Measurements from ENCODE around the gene LRRC39. TPM values are rescaled to one million over a fixed set of nuclear protein-coding genes. Genes with fewer than 3 reads are reported as not detected.

Gene LRRC39
- polyA plus RNA-seq, 3 donors = 0.39 to 1.6 TPM; not detected in 1

DNA sequence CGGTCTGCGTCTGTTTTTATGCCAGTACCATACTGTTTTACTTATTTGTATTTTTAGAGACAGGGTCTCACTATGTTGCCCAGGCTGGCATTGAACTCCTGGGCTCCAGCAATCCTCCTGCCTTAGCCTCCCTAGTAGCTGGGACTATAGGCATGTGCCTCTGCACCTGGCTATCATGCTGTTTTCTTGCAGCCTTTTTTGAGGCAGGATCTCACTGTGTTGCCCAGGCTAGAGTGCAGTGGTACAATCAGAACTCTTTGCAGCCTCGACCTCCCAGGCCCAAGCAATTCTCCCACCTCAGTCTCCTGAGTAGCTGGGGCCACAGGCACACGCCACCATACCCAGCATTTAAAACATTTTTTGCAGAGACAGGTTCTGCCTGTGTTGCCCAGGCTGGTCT is 5.3 kb upstream of the LRRC39 start:
- no peaks in the 10 kb centered on the region for H4K20me1 ChIP-seq (ENCODE audit: insufficient read depth, low read length)
- no peaks in the 10 kb centered on the region for H3K4me1 Mint-ChIP-seq
- no peak for TF ChIP-seq CTCF (IDR thresholded peaks at IDR 0.05)
- no peak overlapping the region for H3K27ac Mint-ChIP-seq
- H3K9me3 Mint-ChIP-seq = peaks cover 0 to 17% (median 0%) of the 10 kb centered on the region in 7 donors
- no peaks in the 10 kb centered on the region for H3K27me3 ChIP-seq (ENCODE audit: control insufficient read depth in 2 of 2, insufficient read depth in 2 of 2, low read length in 2 of 2)
- H3K9ac ChIP-seq (ENCODE audit: insufficient read depth, low read length, poor library complexity, severe bottlenecking) = no peak overlapping the region
- 100% methylated on average over 1 of the region's 4 CpGs for WGBS (ENCODE audit: insufficient coverage)
- H3K79me2 ChIP-seq (ENCODE audit: insufficient read depth, low read length) = no peaks in the 10 kb centered on the region
- H3K36me3 ChIP-seq (replicated peaks in 1 of 2; ENCODE audit: control insufficient read depth in 1 of 2, insufficient read depth in 2 of 2, low read length in 2 of 2) = no peaks in the 10 kb centered on the region
- no peaks in the 10 kb centered on the region for H3K27me3 Mint-ChIP-seq (ENCODE audit: low read depth in 3 of 3)
- no peak overlapping the region for H3K4me2 ChIP-seq (replicated peaks; ENCODE audit: extremely low read depth, low read length, poor library complexity, severe bottlenecking)
- no peak overlapping the region for H3K27ac ChIP-seq (ENCODE audit: low read depth in 1 of 2, low read length in 2 of 2)
- no peak for DNase-seq
- no peak overlapping the region for H2AFZ ChIP-seq (ENCODE audit: insufficient read depth, low read depth, low read length, poor library complexity, severe bottlenecking)
- H3K36me3 Mint-ChIP-seq = peaks cover 0 to 4% of the 10 kb centered on the region in 2 donors
- no peak overlapping the region for H3K4me3 Mint-ChIP-seq
- no peaks in the 10 kb centered on the region for H3K9me3 ChIP-seq (replicated peaks in 1 of 2; ENCODE audit: control insufficient read depth in 1 of 2, insufficient read depth in 1 of 2, low read length in 2 of 2)
- H3K4me3 ChIP-seq (replicated peaks in 1 of 3; ENCODE audit: low read depth in 2 of 3, low read length in 3 of 3) = no peak overlapping the region
- intact Hi-C loops (cut with micrococcal nuclease) = no loop called here
- H3K4me1 ChIP-seq (ENCODE audit: control insufficient read depth in 1 of 2, insufficient read depth in 2 of 2, low read length in 2 of 2) = no peaks in the 10 kb centered on the region

GRCh38 chr1:100177295-100178041 is 588 bp downstream of the LRRC39 start:
- no peaks in the 10 kb centered on the region for H3K4me1 ChIP-seq (ENCODE audit: control insufficient read depth in 1 of 2, insufficient read depth in 2 of 2, low read length in 2 of 2)
- no CpG with 5 or more reads among the region's 4 CpGs for WGBS (ENCODE audit: insufficient coverage)
- intact Hi-C loops (cut with micrococcal nuclease) = no loop called here

More at GRCh38 chr1:100177295-100178041, 588 bp downstream of the LRRC39 start:
- Histone ChIP-seq H3K27me3 (ENCODE audit: control insufficient read depth in 2 of 2, insufficient read depth in 2 of 2, low read length in 2 of 2) (no peaks in the 10 kb centered on the region), H3K36me3 (replicated peaks in 1 of 2; ENCODE audit: control insufficient read depth in 1 of 2, insufficient read depth in 2 of 2, low read length in 2 of 2) (no peaks in the 10 kb centered on the region), H3K4me3 (replicated peaks in 1 of 3; ENCODE audit: low read depth in 2 of 3, low read length in 3 of 3) (no peak overlapping the region), H2AFZ (ENCODE audit: insufficient read depth, low read depth, low read length, poor library complexity, severe bottlenecking) (no peak overlapping the region), H3K9ac (ENCODE audit: insufficient read depth, low read length, poor library complexity, severe bottlenecking) (no peak overlapping the region), H4K20me1 (ENCODE audit: insufficient read depth, low read length) (no peaks in the 10 kb centered on the region), H3K27ac (ENCODE audit: low read depth in 1 of 2, low read length in 2 of 2) (no peak overlapping the region), H3K9me3 (replicated peaks in 1 of 2; ENCODE audit: control insufficient read depth in 1 of 2, insufficient read depth in 1 of 2, low read length in 2 of 2) (no peaks in the 10 kb centered on the region), H3K79me2 (ENCODE audit: insufficient read depth, low read length) (no peaks in the 10 kb centered on the region), H3K4me2 (replicated peaks; ENCODE audit: extremely low read depth, low read length, poor library complexity, severe bottlenecking) (no peak overlapping the region)
- H3K36me3 Mint-ChIP-seq = peaks cover 0 to 2% of the 10 kb centered on the region in 2 donors
- no peak for TF ChIP-seq CTCF (IDR thresholded peaks at IDR 0.05)
- H3K9me3 Mint-ChIP-seq = peaks cover 0 to 9% (median 3%) of the 10 kb centered on the region in 7 donors
- H3K27me3 Mint-ChIP-seq (ENCODE audit: low read depth in 3 of 3) = peaks cover 0 to 2% (median 0%) of the 10 kb centered on the region in 3 donors
- no peak overlapping the region for H3K27ac Mint-ChIP-seq
- no peak for DNase-seq
- no peaks in the 10 kb centered on the region for H3K4me1 Mint-ChIP-seq
- H3K4me3 Mint-ChIP-seq = no peak overlapping the region

Measured in CD14-positive monocyte (primary cell).